ENCODE data around the gene AUTS2. TPM values are rescaled to one million over a fixed set of nuclear protein-coding genes. Genes with fewer than 3 reads are reported as not detected.

Gene AUTS2
- total RNA-seq, 1 experiment from 2014 or later: 2.5 TPM

DNA sequence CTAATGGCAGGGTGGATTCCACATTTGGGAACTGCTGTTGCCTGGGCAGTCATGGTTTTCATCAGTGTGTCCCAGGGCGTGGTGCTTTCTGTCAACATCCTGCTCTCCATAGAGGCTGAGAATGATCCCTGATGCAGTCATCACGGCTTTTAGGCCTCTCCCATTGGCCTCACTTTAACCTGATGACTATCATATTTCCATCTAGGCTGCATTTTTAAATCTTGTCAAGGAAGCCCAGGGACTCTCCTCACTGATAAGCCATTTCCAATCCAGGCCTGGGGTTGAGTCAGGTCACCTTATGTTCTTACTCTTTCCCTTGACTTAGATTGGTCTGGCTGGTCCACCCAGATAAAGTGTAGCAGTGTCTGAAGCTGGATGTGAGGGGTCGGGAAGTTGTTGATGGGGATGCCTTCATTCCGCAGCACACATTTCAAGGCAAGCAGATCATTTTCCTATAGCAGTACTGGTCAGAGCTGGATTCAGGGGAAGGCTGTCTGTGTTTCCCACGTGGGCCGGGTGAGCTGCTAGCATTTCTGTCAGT lies 177.0 kb downstream of the AUTS2 start:
- Histone ChIP-seq H3K27ac (ENCODE audit: low read length) (no peak overlapping the region), H3K36me3 (ENCODE audit: control insufficient read depth, insufficient read depth, low read length) (no peaks in the 10 kb centered on the region), H3K4me1 (ENCODE audit: control insufficient read depth, insufficient read depth, low read length) (no peaks in the 10 kb centered on the region), H3K27me3 (ENCODE audit: control insufficient read depth, insufficient read depth, low read length) (no peaks in the 10 kb centered on the region), H3K4me3 (ENCODE audit: low read depth in 2 of 2, low read length in 2 of 2) (no peak overlapping the region), H3K9me3 (ENCODE audit: control insufficient read depth, insufficient read depth, low read depth, low read length) (no peaks in the 10 kb centered on the region)
- intact Hi-C loops (cut with micrococcal nuclease; ENCODE audit: unreplicated experiment): no loop called here
- ChIA-PET CTCF (no interaction called here), POLR2A (no interaction called here)
- ATAC-seq (no peak), DNase-seq (ENCODE audit: low read depth, low spot score) (no peak)
- in situ Hi-C loops (cut with HindIII; ENCODE audit: low pct_unique_long_range_greater_than_20kb, low sequenced_read_pairs): no loop called here
- BruUV-seq (replicated peaks): no TSS peak
- TF ChIP-seq, protein P1, sequence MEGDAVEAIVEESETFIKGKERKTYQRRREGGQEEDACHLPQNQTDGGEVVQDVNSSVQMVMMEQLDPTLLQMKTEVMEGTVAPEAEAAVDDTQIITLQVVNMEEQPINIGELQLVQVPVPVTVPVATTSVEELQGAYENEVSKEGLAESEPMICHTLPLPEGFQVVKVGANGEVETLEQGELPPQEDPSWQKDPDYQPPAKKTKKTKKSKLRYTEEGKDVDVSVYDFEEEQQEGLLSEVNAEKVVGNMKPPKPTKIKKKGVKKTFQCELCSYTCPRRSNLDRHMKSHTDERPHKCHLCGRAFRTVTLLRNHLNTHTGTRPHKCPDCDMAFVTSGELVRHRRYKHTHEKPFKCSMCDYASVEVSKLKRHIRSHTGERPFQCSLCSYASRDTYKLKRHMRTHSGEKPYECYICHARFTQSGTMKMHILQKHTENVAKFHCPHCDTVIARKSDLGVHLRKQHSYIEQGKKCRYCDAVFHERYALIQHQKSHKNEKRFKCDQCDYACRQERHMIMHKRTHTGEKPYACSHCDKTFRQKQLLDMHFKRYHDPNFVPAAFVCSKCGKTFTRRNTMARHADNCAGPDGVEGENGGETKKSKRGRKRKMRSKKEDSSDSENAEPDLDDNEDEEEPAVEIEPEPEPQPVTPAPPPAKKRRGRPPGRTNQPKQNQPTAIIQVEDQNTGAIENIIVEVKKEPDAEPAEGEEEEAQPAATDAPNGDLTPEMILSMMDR (IDR thresholded peaks at IDR 0.05): no peak
- TF ChIP-seq TCF7L2 (IDR thresholded peaks at IDR 0.05; ENCODE audit: low read depth, low read length) (no peak), SIN3A (IDR thresholded peaks at IDR 0.05; ENCODE audit: borderline replicate concordance, insufficient read depth, low read depth, low read length) (no peak), POLR2AphosphoS5 (IDR thresholded peaks at IDR 0.05; ENCODE audit: low read depth, low read length) (no peak)
- TF ChIP-seq, protein P2, sequence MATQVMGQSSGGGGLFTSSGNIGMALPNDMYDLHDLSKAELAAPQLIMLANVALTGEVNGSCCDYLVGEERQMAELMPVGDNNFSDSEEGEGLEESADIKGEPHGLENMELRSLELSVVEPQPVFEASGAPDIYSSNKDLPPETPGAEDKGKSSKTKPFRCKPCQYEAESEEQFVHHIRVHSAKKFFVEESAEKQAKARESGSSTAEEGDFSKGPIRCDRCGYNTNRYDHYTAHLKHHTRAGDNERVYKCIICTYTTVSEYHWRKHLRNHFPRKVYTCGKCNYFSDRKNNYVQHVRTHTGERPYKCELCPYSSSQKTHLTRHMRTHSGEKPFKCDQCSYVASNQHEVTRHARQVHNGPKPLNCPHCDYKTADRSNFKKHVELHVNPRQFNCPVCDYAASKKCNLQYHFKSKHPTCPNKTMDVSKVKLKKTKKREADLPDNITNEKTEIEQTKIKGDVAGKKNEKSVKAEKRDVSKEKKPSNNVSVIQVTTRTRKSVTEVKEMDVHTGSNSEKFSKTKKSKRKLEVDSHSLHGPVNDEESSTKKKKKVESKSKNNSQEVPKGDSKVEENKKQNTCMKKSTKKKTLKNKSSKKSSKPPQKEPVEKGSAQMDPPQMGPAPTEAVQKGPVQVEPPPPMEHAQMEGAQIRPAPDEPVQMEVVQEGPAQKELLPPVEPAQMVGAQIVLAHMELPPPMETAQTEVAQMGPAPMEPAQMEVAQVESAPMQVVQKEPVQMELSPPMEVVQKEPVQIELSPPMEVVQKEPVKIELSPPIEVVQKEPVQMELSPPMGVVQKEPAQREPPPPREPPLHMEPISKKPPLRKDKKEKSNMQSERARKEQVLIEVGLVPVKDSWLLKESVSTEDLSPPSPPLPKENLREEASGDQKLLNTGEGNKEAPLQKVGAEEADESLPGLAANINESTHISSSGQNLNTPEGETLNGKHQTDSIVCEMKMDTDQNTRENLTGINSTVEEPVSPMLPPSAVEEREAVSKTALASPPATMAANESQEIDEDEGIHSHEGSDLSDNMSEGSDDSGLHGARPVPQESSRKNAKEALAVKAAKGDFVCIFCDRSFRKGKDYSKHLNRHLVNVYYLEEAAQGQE (IDR thresholded peaks at IDR 0.05; ENCODE audit: insufficient read depth in 1 of 2, low read depth in 2 of 2, low read length in 1 of 2): no peak

DNA sequence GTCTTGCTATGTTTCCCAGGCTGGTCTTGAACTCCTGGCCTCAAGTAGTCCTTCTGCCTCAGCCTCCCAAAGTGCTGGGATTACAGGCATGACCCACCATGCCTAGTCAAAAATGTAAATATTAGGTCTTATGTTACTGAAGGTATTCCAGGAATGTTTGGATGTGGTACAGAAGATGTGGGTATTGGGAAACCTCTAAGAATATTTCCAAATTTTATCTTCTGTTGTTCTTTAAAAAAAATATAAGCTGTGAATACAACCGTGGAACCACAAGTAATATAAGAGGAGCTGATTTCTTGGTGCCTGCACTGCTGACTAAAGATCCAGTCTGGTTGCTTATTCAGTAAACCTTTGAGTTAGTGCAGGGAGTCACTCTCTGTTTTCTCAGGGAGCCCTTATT lies 178.3 kb downstream of the AUTS2 start:
- intact Hi-C loops (cut with micrococcal nuclease; ENCODE audit: unreplicated experiment) (no loop called here), in situ Hi-C loops (cut with HindIII; ENCODE audit: low pct_unique_long_range_greater_than_20kb, low sequenced_read_pairs) (no loop called here)
- TF ChIP-seq TCF7L2 (IDR thresholded peaks at IDR 0.05; ENCODE audit: low read depth, low read length) (no peak), POLR2AphosphoS5 (IDR thresholded peaks at IDR 0.05; ENCODE audit: low read depth, low read length) (no peak), SIN3A (IDR thresholded peaks at IDR 0.05; ENCODE audit: borderline replicate concordance, insufficient read depth, low read depth, low read length) (no peak)
- TF ChIP-seq, protein P2 (IDR thresholded peaks at IDR 0.05; ENCODE audit: insufficient read depth in 1 of 2, low read depth in 2 of 2, low read length in 1 of 2): no peak
- TF ChIP-seq, protein P1 (IDR thresholded peaks at IDR 0.05): no peak
- H3K4me3 ChIP-seq (ENCODE audit: low read depth in 2 of 2, low read length in 2 of 2): no peak overlapping the region
- DNase-seq (ENCODE audit: low read depth, low spot score) (no peak), ATAC-seq (no peak)
- ChIA-PET CTCF (no interaction called here), POLR2A (no interaction called here)
- H3K27me3 ChIP-seq (ENCODE audit: control insufficient read depth, insufficient read depth, low read length): no peaks in the 10 kb centered on the region
- no peaks in the 10 kb centered on the region for H3K36me3 ChIP-seq (ENCODE audit: control insufficient read depth, insufficient read depth, low read length)
- BruUV-seq (replicated peaks): no TSS peak
- no peaks in the 10 kb centered on the region for H3K9me3 ChIP-seq (ENCODE audit: control insufficient read depth, insufficient read depth, low read depth, low read length)
- H3K4me1 ChIP-seq (ENCODE audit: control insufficient read depth, insufficient read depth, low read length): no peaks in the 10 kb centered on the region
- H3K27ac ChIP-seq (ENCODE audit: low read length): no peak overlapping the region

Data from Panc1 (cell line).